Measurements from ENCODE around the gene C9orf153.

C9orf153 gene

DNA sequence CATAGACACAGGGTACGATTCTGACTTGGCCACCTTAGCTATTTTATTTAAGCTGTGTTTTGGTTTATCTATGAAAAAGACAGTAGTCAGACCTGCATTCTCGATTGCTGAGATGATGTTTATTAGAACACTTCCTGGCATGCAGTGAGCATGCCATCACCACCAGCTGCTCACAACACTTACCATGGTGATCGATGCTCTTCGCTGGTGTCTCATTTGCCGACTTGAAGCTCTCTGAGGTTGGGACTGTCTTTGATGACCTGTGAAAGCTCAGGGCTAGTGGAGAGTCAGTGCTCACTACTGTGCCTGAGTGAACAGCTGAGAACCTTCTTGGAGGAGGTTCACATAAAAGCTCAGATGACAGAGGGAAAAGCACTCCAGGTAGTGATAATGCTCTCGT, 4.4 kb upstream of the C9orf153 start:
- no peak for TF ChIP-seq ZFX (IDR thresholded peaks at IDR 0.05; ENCODE audit: borderline replicate concordance)
- TF ChIP-seq, protein P1, sequence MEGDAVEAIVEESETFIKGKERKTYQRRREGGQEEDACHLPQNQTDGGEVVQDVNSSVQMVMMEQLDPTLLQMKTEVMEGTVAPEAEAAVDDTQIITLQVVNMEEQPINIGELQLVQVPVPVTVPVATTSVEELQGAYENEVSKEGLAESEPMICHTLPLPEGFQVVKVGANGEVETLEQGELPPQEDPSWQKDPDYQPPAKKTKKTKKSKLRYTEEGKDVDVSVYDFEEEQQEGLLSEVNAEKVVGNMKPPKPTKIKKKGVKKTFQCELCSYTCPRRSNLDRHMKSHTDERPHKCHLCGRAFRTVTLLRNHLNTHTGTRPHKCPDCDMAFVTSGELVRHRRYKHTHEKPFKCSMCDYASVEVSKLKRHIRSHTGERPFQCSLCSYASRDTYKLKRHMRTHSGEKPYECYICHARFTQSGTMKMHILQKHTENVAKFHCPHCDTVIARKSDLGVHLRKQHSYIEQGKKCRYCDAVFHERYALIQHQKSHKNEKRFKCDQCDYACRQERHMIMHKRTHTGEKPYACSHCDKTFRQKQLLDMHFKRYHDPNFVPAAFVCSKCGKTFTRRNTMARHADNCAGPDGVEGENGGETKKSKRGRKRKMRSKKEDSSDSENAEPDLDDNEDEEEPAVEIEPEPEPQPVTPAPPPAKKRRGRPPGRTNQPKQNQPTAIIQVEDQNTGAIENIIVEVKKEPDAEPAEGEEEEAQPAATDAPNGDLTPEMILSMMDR (IDR thresholded peaks at IDR 0.05), result no peak
- H3K27ac ChIP-seq, result no peak overlapping the region

DNA sequence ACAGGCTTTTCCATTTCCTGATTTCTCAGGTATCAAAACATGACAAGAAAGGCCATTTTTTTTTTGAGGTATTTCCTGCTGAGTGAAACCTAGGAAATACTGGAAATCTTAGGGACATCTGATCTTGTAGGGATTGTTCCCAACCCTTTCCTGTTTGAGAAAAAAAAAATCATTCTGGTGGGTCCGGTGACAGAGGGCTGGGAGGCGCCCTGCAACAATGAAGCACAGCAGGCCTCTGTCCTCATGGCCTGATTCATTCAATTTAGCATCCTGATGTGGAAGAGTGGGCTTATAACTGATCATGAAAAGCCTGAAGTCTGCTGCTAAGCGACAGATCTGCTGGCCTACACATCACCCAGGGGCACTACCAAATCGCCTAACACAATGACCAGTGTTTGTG, 3.0 kb upstream of the C9orf153 start:
- no peak for TF ChIP-seq ZFX (IDR thresholded peaks at IDR 0.05; ENCODE audit: borderline replicate concordance)
- TF ChIP-seq, protein P1 (IDR thresholded peaks at IDR 0.05), result no peak
- H3K27ac ChIP-seq, result no peak overlapping the region

DNA sequence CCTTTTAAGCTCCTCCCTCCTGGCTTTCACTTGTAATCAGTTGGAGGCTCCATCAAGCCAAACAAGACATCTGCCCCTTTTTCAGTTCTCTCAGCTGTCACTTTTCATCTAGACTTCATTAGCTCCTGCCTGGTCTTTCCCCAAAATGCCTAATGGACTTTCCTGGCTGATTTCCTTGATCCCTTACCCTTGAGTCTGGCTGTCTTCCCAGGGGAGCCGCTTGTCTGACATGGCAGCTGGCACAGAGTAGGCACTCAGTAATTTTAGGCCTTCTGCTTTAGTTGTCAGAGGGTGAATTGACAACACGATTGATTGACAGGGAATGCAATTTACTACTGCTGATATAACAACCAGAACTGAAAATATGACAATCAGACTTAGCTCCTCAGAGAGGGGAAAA, 2.1 kb downstream of the C9orf153 start:
- TF ChIP-seq ZFX (IDR thresholded peaks at IDR 0.05; ENCODE audit: borderline replicate concordance), result no peak
- TF ChIP-seq, protein P1 (IDR thresholded peaks at IDR 0.05), result no peak
- no peak overlapping the region for H3K27ac ChIP-seq

DNA sequence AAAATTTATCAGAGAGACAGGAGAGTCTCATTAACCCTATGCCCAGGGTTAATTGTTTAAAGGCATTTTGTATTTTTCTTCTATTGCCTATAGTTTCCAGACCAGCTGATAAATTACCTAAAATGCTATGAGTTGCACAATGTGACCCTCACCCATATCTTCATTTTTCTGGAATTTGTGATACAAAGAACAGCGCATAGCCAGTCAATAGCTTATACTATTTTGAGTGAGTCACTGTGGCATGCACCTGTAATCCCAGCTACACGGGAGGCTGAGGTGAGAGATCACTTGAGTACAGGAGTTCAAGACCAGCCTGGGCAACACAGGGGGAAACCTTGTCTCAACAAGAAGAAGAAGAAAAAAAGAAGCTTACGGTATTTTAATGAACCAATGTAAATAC, 2.8 kb downstream of the C9orf153 start:
- H3K27ac ChIP-seq, result no peak overlapping the region
- no peak for TF ChIP-seq ZFX (IDR thresholded peaks at IDR 0.05; ENCODE audit: borderline replicate concordance)
- TF ChIP-seq, protein P1 (IDR thresholded peaks at IDR 0.05), result no peak

DNA sequence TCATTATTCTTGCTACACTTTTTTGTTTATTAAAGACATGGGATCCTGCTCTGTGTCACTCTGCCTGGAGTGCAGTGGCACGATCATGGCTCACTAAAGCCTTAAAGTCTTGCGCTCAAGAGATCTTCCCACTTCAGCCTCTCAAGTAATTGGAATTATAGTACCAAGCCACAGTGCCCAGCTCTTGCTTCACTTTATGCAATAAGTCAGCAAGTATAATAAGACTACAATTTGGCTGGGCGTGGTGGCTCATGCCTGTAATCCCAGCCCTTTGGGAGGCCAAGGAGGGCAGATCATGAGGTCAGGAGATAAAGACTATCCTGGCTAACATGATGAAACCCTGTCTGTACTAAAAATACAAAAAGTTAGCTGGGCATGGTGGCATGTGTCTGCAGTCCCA, 5.9 kb downstream of the C9orf153 start:
- H3K27ac ChIP-seq, result no peak overlapping the region
- TF ChIP-seq ZFX (IDR thresholded peaks at IDR 0.05; ENCODE audit: borderline replicate concordance), result no peak
- TF ChIP-seq, protein P1 (IDR thresholded peaks at IDR 0.05), result no peak

DNA sequence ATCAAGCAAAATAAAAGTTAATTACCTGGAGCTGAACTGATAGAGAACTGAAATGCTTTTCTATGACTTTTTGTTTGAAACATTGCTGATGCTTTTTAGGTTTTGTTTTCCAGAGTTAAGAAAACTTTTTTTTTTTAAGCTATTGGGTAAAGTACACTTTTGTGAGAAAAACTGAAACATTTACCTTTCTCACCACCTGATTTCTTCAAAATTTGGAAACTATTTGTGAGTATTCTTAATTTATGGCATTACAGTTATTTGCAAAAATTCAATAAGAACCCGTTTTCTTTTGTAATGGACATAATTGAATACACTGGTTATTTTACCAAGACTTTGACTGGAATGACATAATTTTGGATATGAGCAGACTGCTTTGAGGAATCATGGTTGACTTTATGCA, 6.6 kb downstream of the C9orf153 start:
- no peak overlapping the region for H3K27ac ChIP-seq
- TF ChIP-seq, protein P1 (IDR thresholded peaks at IDR 0.05), result no peak
- no peak for TF ChIP-seq ZFX (IDR thresholded peaks at IDR 0.05; ENCODE audit: borderline replicate concordance)

DNA sequence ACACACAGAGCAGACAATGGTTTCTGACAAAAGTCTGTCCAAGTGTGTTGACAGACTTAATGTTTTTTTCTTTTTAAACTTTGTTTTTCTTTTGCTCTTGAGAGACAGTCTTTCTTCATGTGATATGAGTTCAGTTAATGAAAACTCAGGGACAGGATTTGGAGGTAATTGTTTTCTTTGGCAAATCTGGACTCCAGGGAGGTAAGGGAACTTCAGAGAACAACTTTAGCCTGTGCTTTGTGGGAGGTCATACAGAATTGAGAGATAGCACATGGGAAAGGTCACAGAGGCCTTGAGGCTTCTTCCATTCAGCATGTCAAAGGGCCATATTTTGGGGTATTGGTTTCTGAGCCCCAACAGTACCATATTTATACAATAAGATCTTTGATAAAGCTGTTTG, 9.3 kb downstream of the C9orf153 start:
- TF ChIP-seq, protein P1 (IDR thresholded peaks at IDR 0.05), result no peak
- TF ChIP-seq ZFX (IDR thresholded peaks at IDR 0.05; ENCODE audit: borderline replicate concordance), result no peak

More for the DNA sequence above, 9.3 kb downstream of the C9orf153 start:
- no peak overlapping the region for H3K27ac ChIP-seq

All from 22Rv1 (cell line).